Measurements from ENCODE around the gene SIM2. TPM values are rescaled to one million over a fixed set of nuclear protein-coding genes. Genes with fewer than 3 reads are reported as not detected.

Gene SIM2
- total and polyA plus RNA-seq, 2 of the 13 experiments (the other 11 are each of a cell fraction or from before 2014, with no cell fraction given): 0.36 to 0.53 TPM

GRCh38 chr21:36743446-36743845 lies 44.5 kb downstream of the SIM2 start:
- Histone ChIP-seq H3K36me3 (replicated peaks in 1 of 2; ENCODE audit: control insufficient read depth in 1 of 2, insufficient read depth in 2 of 2, low read length in 2 of 2) (no peaks in the 10 kb centered on the region), H3K9me3 (ENCODE audit: low read length) (no peaks in the 10 kb centered on the region), H2AFZ (ENCODE audit: low read length) (no peak overlapping the region), H4K20me1 (ENCODE audit: insufficient read depth, low read length) (no peaks in the 10 kb centered on the region), H3K27me3 (ENCODE audit: control insufficient read depth in 1 of 2, insufficient read depth in 2 of 2, low read length in 2 of 2) (no peaks in the 10 kb centered on the region), H3K79me2 (ENCODE audit: insufficient read depth, low read length) (no peaks in the 10 kb centered on the region), H3K27ac (ENCODE audit: extremely low read length, insufficient read depth, low read length) (no peak overlapping the region), H3K4me2 (ENCODE audit: low read depth, low read length) (no peak overlapping the region), H3K9ac (ENCODE audit: insufficient read depth, low read depth, low read length) (no peak overlapping the region), H3K4me1 (ENCODE audit: insufficient read depth, low read length) (peaks cover 11% of the 10 kb centered on the region), H3K4me3 (replicated peaks in 1 of 3; ENCODE audit: insufficient read depth in 1 of 3, low read depth in 2 of 3, low read length in 3 of 3) (no peak overlapping the region)
- DNase-seq (ENCODE audit: low spot score): no peak
- WGBS (ENCODE audit: low lambda C conversion rate): 88% methylated on average over 8 of the region's 9 CpGs
- FAIRE-seq: no peak
- ChIA-PET CTCF (ENCODE audit: low intra/inter-chr PET ratio, low total read pairs) (no interaction called here), POLR2A (no interaction called here)
- intact Hi-C loops (cut with micrococcal nuclease; ENCODE audit: unreplicated experiment): no loop called here
- no TSS peak for BruUV-seq (replicated peaks)
- in situ Hi-C loops (cut with HindIII; ENCODE audit: extremely low pct_ligation_motif_present, low pct_unique_long_range_greater_than_20kb): no loop called here
- ATAC-seq: no peak
- TF ChIP-seq HNF1A (IDR thresholded peaks at IDR 0.05; ENCODE audit: low read depth) (no peak), HNF1A (CRISPR knock-in tag; IDR thresholded peaks at IDR 0.05; ENCODE audit: borderline replicate concordance) (no peak), MIXL1 (CRISPR knock-in tag; IDR thresholded peaks at IDR 0.05) (no peak), ZFP36L1 (CRISPR knock-in tag; IDR thresholded peaks at IDR 0.05) (no peak), TARDBP (CRISPR knock-in tag; IDR thresholded peaks at IDR 0.05) (no peak), ZMYM3 (CRISPR knock-in tag; IDR thresholded peaks at IDR 0.05) (no peak), ZBTB25 (CRISPR knock-in tag; IDR thresholded peaks at IDR 0.05) (no peak), SRY (CRISPR knock-in tag; IDR thresholded peaks at IDR 0.05) (no peak), HOXD1 (CRISPR knock-in tag; IDR thresholded peaks at IDR 0.05) (no peak), ZNF788 (CRISPR knock-in tag; IDR thresholded peaks at IDR 0.05; ENCODE audit: borderline replicate concordance) (no peak), CAMTA2 (CRISPR knock-in tag; IDR thresholded peaks at IDR 0.05; ENCODE audit: borderline replicate concordance) (no peak), HCFC1 (IDR thresholded peaks at IDR 0.05; ENCODE audit: low read depth, low read length) (no peak), NR2F2 (IDR thresholded peaks at IDR 0.05; ENCODE audit: borderline replicate concordance, low read depth) (no peak), ZNF333 (CRISPR knock-in tag; IDR thresholded peaks at IDR 0.05; ENCODE audit: borderline replicate concordance) (no peak), SMARCE1 (IDR thresholded peaks at IDR 0.05; ENCODE audit: borderline replicate concordance) (no peak), HMGXB4 (CRISPR knock-in tag; IDR thresholded peaks at IDR 0.05; ENCODE audit: borderline replicate concordance in 1 of 2, low read depth in 1 of 2) (no peak), PBX2 (CRISPR knock-in tag; IDR thresholded peaks at IDR 0.05) (no peak)

Measured in HepG2 (cell line).